ENCODE measurements around the gene OR10H3.

DNA sequence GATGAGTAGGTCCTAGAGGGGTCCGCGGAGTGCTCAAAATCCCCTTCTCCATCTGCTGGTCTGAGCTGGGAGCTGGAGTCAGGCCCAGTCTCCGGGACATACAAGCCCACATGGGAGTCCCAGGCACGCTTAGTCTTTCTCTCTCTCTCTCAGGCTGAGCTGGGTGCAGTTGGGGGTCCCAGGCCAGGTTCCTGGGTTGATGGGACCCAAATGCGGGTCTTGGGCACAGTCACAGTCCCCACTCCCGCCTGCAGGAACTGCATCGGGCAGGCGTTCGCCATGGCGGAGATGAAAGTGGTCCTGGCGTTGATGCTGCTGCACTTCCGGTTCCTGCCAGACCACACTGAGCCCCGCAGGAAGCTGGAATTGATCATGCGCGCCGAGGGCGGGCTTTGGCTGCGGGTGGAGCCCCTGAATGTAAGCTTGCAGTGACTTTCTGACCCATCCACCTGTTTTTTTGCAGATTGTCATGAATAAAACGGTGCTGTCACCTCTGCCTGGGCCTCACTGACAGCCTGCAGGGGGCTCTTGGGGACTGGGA lies 41.1 kb upstream of the OR10H3 start:
- TF ChIP-seq, protein P1, sequence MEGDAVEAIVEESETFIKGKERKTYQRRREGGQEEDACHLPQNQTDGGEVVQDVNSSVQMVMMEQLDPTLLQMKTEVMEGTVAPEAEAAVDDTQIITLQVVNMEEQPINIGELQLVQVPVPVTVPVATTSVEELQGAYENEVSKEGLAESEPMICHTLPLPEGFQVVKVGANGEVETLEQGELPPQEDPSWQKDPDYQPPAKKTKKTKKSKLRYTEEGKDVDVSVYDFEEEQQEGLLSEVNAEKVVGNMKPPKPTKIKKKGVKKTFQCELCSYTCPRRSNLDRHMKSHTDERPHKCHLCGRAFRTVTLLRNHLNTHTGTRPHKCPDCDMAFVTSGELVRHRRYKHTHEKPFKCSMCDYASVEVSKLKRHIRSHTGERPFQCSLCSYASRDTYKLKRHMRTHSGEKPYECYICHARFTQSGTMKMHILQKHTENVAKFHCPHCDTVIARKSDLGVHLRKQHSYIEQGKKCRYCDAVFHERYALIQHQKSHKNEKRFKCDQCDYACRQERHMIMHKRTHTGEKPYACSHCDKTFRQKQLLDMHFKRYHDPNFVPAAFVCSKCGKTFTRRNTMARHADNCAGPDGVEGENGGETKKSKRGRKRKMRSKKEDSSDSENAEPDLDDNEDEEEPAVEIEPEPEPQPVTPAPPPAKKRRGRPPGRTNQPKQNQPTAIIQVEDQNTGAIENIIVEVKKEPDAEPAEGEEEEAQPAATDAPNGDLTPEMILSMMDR (IDR thresholded peaks at IDR 0.05; ENCODE audit: insufficient read depth, low read depth, low read length), result no peak
- no peak for TF ChIP-seq EZH2 (IDR thresholded peaks at IDR 0.05; ENCODE audit: insufficient read depth, low read length)

Data from astrocyte (in vitro differentiated cells and primary cell).